HG02588 (cell line): ENCODE data around the gene BTNL2.
"Not testable (repeated sequence)": the region's sequence is repeated elsewhere in the genome, so short reads cannot be mapped to it uniquely, and the experiment has no call there.

Experiments used
- ATAC-seq: cut with Tn5 transposase; IDR thresholded peaks from one replicate; pipeline ENCODE4 v1.9.1; 2021; ENCODE audit warnings: mild to moderate bottlenecking, moderate library complexity; ENCODE audit not compliant: unreplicated experiment

Gene BTNL2

DNA sequence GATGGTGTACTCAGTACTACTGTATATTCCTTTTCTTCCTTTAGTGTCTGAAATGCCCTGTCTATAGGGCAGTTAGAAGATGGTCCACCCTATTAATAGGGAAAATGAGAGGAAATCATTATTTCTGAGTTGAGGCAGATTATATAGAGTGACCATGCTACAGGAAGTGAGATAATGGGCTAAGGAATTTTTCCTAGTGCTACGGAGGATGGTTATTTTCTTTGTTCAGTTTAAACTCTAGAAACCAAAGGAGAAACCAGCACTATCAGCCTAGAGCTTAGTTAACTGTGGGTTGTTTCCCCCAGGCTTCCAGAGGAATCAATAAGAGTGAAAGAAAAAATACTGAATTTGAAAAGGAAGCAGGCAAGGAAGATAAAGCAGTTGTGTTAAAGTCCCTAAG, 35.8 kb downstream of the BTNL2 start:
- no peak for ATAC-seq

DNA sequence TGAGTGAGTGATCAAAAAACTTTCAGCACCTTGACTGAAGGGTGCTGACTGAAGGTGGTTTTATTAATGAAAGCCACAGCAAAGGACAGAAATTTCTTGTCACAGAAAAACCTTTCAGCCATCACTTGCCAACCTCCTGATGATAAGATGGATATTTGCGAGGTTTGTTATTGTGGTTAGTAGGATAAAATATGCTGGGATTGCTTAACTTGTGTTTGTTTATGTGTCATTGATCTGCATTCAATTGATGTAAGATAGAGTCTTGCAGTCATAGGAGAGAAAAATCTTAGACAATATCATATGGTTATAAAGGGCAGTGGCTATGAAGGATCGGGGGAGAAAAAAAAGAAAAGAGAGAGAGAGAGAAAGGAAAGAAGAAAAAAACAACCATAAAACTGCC, 36.5 kb downstream of the BTNL2 start:
- ATAC-seq = no peak

DNA sequence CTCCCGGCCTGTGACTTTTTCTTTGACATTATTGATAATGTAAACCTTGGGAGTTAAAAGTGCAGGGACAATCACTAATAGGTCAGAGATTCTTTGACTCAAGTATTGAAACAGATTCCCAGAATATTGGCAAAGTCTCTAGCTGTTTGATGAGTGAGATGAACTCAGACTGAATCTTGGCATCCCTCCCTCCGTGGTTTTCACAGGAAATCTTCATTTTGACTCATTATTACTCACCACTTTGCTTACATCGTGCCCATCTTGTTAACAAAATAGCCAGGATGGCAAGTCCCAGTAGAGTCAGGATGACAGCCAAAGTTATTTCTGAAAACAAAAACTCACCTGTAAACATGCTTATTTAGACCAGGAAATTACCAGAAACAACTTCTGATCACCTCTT, 37.3 kb downstream of the BTNL2 start:
- ATAC-seq = no peak

DNA sequence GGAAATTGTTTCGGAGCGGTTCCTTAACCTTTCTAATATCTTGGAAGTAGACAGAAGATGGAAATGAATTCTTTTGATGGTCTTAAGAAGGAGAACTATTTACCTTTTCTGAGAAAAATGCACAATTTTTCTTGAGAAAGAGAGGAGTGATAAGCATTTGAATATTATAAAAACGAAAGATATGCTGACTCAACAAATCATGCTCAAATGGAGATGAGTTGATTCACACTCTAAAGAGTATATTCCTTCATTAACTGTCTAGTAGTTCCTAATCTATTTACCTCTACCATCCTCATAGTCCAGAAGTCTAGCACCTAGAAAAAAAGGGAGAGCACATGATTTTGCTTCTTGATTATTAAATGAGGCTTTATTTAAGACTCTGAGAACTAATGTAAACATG, 39.3 kb downstream of the BTNL2 start:
- ATAC-seq = no peak

DNA sequence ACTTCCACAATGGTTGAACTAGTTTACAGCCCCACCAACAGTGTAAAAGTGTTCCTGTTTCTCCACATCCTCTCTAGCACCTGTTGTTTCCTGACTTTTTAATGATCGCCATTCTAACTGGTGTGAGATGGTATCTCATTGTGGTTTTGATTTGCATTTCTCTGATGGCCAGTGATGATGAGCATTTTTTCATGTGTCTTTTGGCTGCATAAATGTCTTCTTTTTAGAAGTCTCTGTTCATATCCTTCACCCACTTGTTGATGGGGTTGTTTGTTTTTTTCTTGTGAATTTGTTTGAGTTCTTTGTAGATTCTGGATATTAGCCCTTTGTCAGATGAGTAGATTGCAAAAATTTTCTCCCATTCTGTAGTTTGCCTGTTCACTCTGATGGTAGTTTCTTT, 47.8 kb downstream of the BTNL2 start:
- not testable (repeated sequence) for ATAC-seq

DNA sequence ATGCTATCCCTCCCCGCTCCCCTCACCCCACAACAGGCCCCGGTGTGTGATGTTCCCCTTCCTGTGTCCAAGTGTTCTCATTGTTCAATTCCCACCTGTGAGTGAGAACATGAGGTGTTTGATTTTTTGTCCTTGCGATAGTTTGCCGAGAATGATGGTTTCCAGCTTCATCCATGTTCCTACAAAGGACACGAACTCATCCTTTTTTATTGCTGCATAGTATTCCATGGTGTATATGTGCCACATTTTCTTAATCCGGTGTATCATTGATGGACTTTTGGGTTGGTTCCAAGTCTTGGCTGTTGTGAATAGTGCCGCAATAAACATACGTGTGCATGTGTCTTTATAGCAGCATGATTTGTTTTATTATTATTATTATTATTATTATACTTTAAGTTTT, 48.4 kb downstream of the BTNL2 start:
- ATAC-seq = not testable (repeated sequence)

DNA sequence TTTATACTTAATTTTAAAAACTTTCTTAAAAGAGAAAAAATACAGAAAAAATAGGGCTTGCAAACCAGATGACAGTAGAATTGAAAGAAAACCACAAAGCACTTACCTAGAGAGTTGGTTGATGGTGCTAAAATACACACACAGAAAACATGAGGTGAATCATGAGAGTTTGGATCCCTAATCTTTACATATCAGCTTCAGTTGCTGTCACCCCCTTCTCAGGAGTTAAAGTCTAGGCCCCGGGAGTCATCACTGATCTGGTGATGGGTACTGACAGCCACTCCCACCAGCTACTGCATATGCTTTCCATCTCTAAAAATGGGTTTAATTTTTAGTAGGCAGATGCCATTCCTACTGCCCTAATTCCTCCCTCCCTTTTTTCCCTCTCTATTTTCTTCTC, 52.0 kb downstream of the BTNL2 start:
- ATAC-seq = no peak

DNA sequence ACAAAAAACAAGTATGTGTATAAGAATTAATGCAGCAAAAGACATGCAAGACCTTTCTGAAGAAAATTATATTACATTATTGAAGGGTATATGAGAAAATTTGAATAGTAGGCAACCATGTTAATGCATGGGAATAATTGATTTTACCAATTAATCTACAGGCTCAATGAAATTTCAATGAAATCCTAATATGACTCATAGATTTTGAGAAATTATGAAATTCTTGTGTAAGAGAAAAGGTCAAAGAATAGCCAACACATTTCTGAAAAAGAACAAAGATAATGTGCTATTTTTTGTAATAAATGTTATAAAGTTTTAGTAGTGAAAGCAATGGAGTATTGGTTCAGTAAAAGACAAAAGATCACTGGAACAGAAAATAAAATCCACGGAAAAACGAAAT, 53.6 kb downstream of the BTNL2 start:
- ATAC-seq = no peak
